NB4 (cell line): ENCODE results near the gene STK32C.

Experiments
- MYC ChIP-seq: IDR thresholded peaks from 2 replicates; pipeline ENCODE4 v1.6.1; 2011; ENCODE audit warnings: low read depth, low read length
- POLR2A ChIP-seq: IDR thresholded peaks from 2 replicates; pipeline ENCODE4 v1.6.1; 2011; ENCODE audit warnings: mild to moderate bottlenecking; ENCODE audit not compliant: insufficient read length; ENCODE audit errors: extremely low read depth
- TF ChIP-seq, protein P1 (sequence below): IDR thresholded peaks from one replicate; pipeline ENCODE4 v1.5.1; 2012; ENCODE audit warnings: low read depth, low read length

DNA sequence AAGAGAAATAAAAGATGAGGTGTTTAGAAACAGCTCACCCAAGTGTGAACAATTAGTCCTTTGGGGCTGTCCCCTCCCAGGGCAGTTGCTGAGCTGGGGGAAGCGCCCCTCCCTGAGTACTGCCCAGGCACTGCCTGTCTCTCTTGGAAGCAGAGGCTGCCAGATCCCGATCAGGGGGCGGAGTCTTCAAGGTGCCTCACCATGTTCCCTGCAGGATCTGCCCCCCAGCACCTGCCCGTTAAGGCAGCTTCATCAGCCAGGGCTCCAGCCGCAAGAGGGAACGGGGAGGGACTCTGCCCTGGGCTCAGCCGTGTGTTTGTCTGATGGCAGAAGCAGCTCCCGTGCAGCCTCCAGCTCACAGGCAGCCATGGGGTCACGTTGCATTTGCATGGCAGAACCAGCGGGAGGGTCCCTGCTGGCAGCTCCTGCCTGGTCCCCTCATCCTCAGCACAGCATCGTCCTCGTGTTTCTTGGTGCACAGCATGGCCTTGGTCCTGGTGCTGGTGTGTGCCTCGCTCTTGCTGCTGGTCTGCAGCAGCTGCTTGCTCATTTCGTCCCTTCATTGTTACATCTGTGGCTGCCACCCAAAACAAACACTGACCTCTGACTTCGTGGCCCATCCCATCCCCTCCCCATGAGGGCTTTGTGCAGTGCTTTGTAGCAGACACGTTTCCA, 131.7 kb downstream of the STK32C start:
- TF ChIP-seq POLR2A (no peak), MYC (no peak)
- TF ChIP-seq, protein P1, sequence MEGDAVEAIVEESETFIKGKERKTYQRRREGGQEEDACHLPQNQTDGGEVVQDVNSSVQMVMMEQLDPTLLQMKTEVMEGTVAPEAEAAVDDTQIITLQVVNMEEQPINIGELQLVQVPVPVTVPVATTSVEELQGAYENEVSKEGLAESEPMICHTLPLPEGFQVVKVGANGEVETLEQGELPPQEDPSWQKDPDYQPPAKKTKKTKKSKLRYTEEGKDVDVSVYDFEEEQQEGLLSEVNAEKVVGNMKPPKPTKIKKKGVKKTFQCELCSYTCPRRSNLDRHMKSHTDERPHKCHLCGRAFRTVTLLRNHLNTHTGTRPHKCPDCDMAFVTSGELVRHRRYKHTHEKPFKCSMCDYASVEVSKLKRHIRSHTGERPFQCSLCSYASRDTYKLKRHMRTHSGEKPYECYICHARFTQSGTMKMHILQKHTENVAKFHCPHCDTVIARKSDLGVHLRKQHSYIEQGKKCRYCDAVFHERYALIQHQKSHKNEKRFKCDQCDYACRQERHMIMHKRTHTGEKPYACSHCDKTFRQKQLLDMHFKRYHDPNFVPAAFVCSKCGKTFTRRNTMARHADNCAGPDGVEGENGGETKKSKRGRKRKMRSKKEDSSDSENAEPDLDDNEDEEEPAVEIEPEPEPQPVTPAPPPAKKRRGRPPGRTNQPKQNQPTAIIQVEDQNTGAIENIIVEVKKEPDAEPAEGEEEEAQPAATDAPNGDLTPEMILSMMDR: no peak
